DOHH2 (cell line): ENCODE data around the gene DHODH.

Source experiments
- H3F3A ChIP-seq: fragments of 200-600 bp; sonication (generic), shearing (Covaris generic); 2 replicates; pipeline ENCODE4 v1.6.0; 2016; ENCODE audit warnings: antibody characterized with exemption, mild to moderate bottlenecking; ENCODE audit not compliant: control insufficient read depth, insufficient read depth
- H3K27ac ChIP-seq: fragments of 200-600 bp; sonication (generic); 2 replicates; pipeline ENCODE4 v1.5.1; 2014; ENCODE audit warnings: low read depth, mild to moderate bottlenecking, low read length, moderate library complexity
- H3K27me3 ChIP-seq: fragments of 200-600 bp; sonication (generic); 2 replicates; pipeline ENCODE4 v1.6.1; 2014; ENCODE audit warnings: mild to moderate bottlenecking, low read length, mixed read lengths; ENCODE audit not compliant: control insufficient read depth
- H3K36me3 ChIP-seq: fragments of 200-600 bp; sonication (generic); 2 replicates; pipeline ENCODE4 v1.6.1; 2014; ENCODE audit warnings: mild to moderate bottlenecking, low read length, moderate library complexity, mixed read lengths; ENCODE audit not compliant: control insufficient read depth
- H3K4me1 ChIP-seq: fragments of 200-600 bp; sonication (generic); 2 replicates; pipeline ENCODE4 v1.6.1; 2014; ENCODE audit warnings: mild to moderate bottlenecking, low read length, mixed read lengths; ENCODE audit not compliant: control insufficient read depth
- H3K4me2 ChIP-seq: fragments of 200-600 bp; sonication (generic); 2 replicates; pipeline ENCODE4 v1.6.0; 2014; ENCODE audit warnings: mild to moderate bottlenecking, low read length, moderate library complexity
- H3K4me3 ChIP-seq: fragments of 200-600 bp; sonication (generic); 2 replicates; pipeline ENCODE4 v1.5.1; 2014; ENCODE audit warnings: mild to moderate bottlenecking, low read length, mixed read lengths
- H3K79me2 ChIP-seq: fragments of 200-600 bp; sonication (generic); 2 replicates; pipeline ENCODE4 v1.6.1; 2014; ENCODE audit warnings: mild to moderate bottlenecking, low read length, mixed read lengths; ENCODE audit not compliant: control insufficient read depth
- H3K9me2 ChIP-seq: fragments of 200-600 bp; sonication (generic); replicated peaks from 2 replicates; pipeline ENCODE4 v1.6.1; 2014; ENCODE audit warnings: mild to moderate bottlenecking, low read length, mixed read lengths; ENCODE audit not compliant: control insufficient read depth
- H3K9me3 ChIP-seq: fragments of 200-600 bp; sonication (generic); 2 replicates; pipeline ENCODE4 v1.6.1; 2014; ENCODE audit warnings: antibody characterized with exemption, low read length, mixed read lengths; ENCODE audit not compliant: control insufficient read depth, insufficient read depth
- H4K20me1 ChIP-seq: fragments of 200-600 bp; sonication (generic); 2 replicates; pipeline ENCODE4 v1.6.0; 2014; ENCODE audit warnings: low read depth, mild to moderate bottlenecking, antibody characterized with exemption, low read length, moderate library complexity; ENCODE audit not compliant: control insufficient read depth, insufficient read depth
- CTCF ChIP-seq: fragments of 200-600 bp; sonication (generic); IDR thresholded peaks from one replicate; pipeline ENCODE4 v1.5.1; 2014; ENCODE audit warnings: antibody characterized with exemption, mild to moderate bottlenecking, low read depth, low read length; ENCODE audit not compliant: poor library complexity, severe bottlenecking
- EZH2phosphoT487 ChIP-seq: fragments of 200-600 bp; sonication (generic); IDR thresholded peaks from 2 replicates; pipeline ENCODE4 v1.6.1; 2017; ENCODE audit warnings: borderline replicate concordance, mild to moderate bottlenecking, antibody characterized with exemption, low read length, moderate library complexity, mixed read lengths

DHODH gene

GRCh38 chr16:72025404-72026114, 17.0 kb downstream of the DHODH start:
- H3K4me2 ChIP-seq, result no peak overlapping the region
- H3K9me3 ChIP-seq, result no peaks in the 10 kb centered on the region
- no peaks in the 10 kb centered on the region for H3K27me3 ChIP-seq
- no peaks in the 10 kb centered on the region for H4K20me1 ChIP-seq
- H3F3A ChIP-seq, result no peaks in the 10 kb centered on the region
- H3K4me1 ChIP-seq, result no peaks in the 10 kb centered on the region
- no peak overlapping the region for H3K4me3 ChIP-seq
- H3K36me3 ChIP-seq, result peaks cover 27% of the 10 kb centered on the region
- TF ChIP-seq EZH2phosphoT487, result no peak
- no peak for TF ChIP-seq CTCF
- no peaks in the 10 kb centered on the region for H3K9me2 ChIP-seq
- no peak overlapping the region for H3K27ac ChIP-seq
- no peaks in the 10 kb centered on the region for H3K79me2 ChIP-seq

- Histone ChIP-seq H3K36me3 (peaks cover 20% of the 10 kb centered on the region), H3K4me2 (no peak overlapping the region), H3K27ac (no peak overlapping the region), H3K27me3 (no peaks in the 10 kb centered on the region; the same call in 1 of the 2 replicates), H3K4me1 (no peaks in the 10 kb centered on the region), H4K20me1 (no peaks in the 10 kb centered on the region), H3K79me2 (no peaks in the 10 kb centered on the region), H3K9me3 (no peaks in the 10 kb centered on the region), H3F3A (no peaks in the 10 kb centered on the region), H3K9me2 (no peaks in the 10 kb centered on the region), H3K4me3 (no peak overlapping the region)
- TF ChIP-seq CTCF (no peak), EZH2phosphoT487 (no peak)
Observed at GRCh38 chr16:72027669-72028378, 19.3 kb downstream of the DHODH start.

GRCh38 chr16:72029567-72030271, 21.2 kb downstream of the DHODH start:
- Histone ChIP-seq H3K4me1 (no peaks in the 10 kb centered on the region), H3K27me3 (no peaks in the 10 kb centered on the region; the same call in 1 of the 2 replicates), H3F3A (no peaks in the 10 kb centered on the region), H3K27ac (no peak overlapping the region), H3K4me2 (no peak overlapping the region), H3K9me3 (no peaks in the 10 kb centered on the region), H3K9me2 (no peaks in the 10 kb centered on the region), H3K79me2 (no peaks in the 10 kb centered on the region), H3K36me3 (peaks cover 5% of the 10 kb centered on the region; the same call in 1 of the 2 replicates), H3K4me3 (no peak overlapping the region), H4K20me1 (no peaks in the 10 kb centered on the region)
- TF ChIP-seq CTCF, result no peak
- TF ChIP-seq EZH2phosphoT487, result no peak
